Suprapubic skin (tissue), 4 donors: ENCODE results near the gene C1QTNF9. TPM values are rescaled to one million over a fixed set of nuclear protein-coding genes. Genes with fewer than 3 reads are reported as not detected.
"Not testable (repeated sequence)": the region's sequence is repeated elsewhere in the genome, so short reads cannot be mapped to it uniquely, and the experiment has no call there.

Experiments used
- DNase-seq, 2 donors: peaks; one replicate each; pipeline ENCODE4 v3.0.0-alpha.2; 2019; ENCODE audit warnings: low spot score in 2 of 2
- H3K27ac ChIP-seq: fragments of 200-600 bp; sonication (generic); one replicate; pipeline ENCODE4 v1.5.1; 2019
- H3K27me3 ChIP-seq: fragments of 200-600 bp; sonication (generic); one replicate; pipeline ENCODE4 v1.5.1; 2019
- H3K36me3 ChIP-seq: fragments of 200-600 bp; sonication (generic); one replicate; pipeline ENCODE4 v1.5.1; 2019
- H3K4me1 ChIP-seq: fragments of 200-600 bp; sonication (generic); one replicate; pipeline ENCODE4 v1.5.1; 2019
- H3K4me3 ChIP-seq: fragments of 200-600 bp; sonication (generic); one replicate; pipeline ENCODE4 v1.5.1; 2019; ENCODE audit warnings: mild to moderate bottlenecking
- H3K9me3 ChIP-seq: fragments of 200-600 bp; sonication (generic); one replicate; pipeline ENCODE4 v1.5.1; 2019
- CTCF ChIP-seq, 2 donors: fragments of 200-600 bp in 1 of 2; fragments of 450-650 bp in 1 of 2; sonication (generic) in 1 of 2; IDR thresholded peaks; one replicate each; pipeline ENCODE4 v1.5.1; 2016 to 2019; ENCODE audit warnings: antibody characterized with exemption in 2 of 2, mild to moderate bottlenecking in 1 of 2, moderate library complexity in 1 of 2
- EP300 ChIP-seq: sonication (generic); formaldehyde crosslinking; IDR thresholded peaks from one replicate; pipeline ENCODE4 v1.6.1; 2017; ENCODE audit warnings: antibody characterized with exemption
- POLR2A ChIP-seq, 2 donors: fragments of 450-650 bp; IDR thresholded peaks; one replicate each; pipeline ENCODE4 v1.6.1; 2017; ENCODE audit warnings: antibody characterized with exemption in 2 of 2, mild to moderate bottlenecking in 2 of 2, moderate library complexity in 2 of 2
- POLR2AphosphoS5 ChIP-seq, 3 donors: sonication (generic); formaldehyde crosslinking; IDR thresholded peaks; one replicate each; pipeline ENCODE4 v1.6.1; 2017; ENCODE audit warnings: antibody characterized with exemption in 3 of 3
- WGBS: methylation state at CpG from one replicate; pipeline ENCODE4 v1.1.5; 2018; 5-methylcytosine and 5-hydroxymethylcytosine counted together
- total RNA-seq, 4 donors: library from RNA; depleted of rRNA; stranded (reverse); fragments of >200 nt; gene quantifications; one replicate each; pipeline ENCODE4 v1.1.0, GENCODE V29; 2016

Gene C1QTNF9
- total RNA-seq, 4 donors from 2014 or later = 0.42 to 0.49 TPM; not detected in 2

- no peak for DNase-seq
- Histone ChIP-seq H3K4me1 (no peaks in the 10 kb centered on the region), H3K36me3 (peaks cover 9% of the 10 kb centered on the region), H3K9me3 (no peaks in the 10 kb centered on the region), H3K27ac (no peak overlapping the region), H3K27me3 (no peaks in the 10 kb centered on the region), H3K4me3 (no peak overlapping the region)
- TF ChIP-seq CTCF (IDR thresholded peaks at IDR 0.05) (no peak), POLR2AphosphoS5 (IDR thresholded peaks at IDR 0.05) (no peak)
- 88% methylated on average over 37 of the region's 37 CpGs for WGBS
These were observed 826 bp upstream of the C1QTNF9 start for GRCh38 chr13:24308488-24309020.

- DNase-seq = no peak
- Histone ChIP-seq H3K36me3 (no peaks in the 10 kb centered on the region), H3K4me1 (no peaks in the 10 kb centered on the region), H3K9me3 (no peaks in the 10 kb centered on the region), H3K27ac (no peak overlapping the region), H3K4me3 (no peak overlapping the region), H3K27me3 (no peaks in the 10 kb centered on the region)
- 34% methylated on average over 5 of the region's 5 CpGs for WGBS
- TF ChIP-seq CTCF (IDR thresholded peaks at IDR 0.05) = no peak
- TF ChIP-seq EP300 = no peak
- TF ChIP-seq POLR2A (IDR thresholded peaks at IDR 0.05) = no peak
- TF ChIP-seq POLR2AphosphoS5 (IDR thresholded peaks at IDR 0.05) = no peak
These were observed 4.1 kb downstream of the C1QTNF9 start for GRCh38 chr13:24313439-24313838.

- H3K4me1 ChIP-seq, H3K27ac ChIP-seq, H3K4me3 ChIP-seq, DNase-seq, H3K27me3 ChIP-seq, H3K36me3 ChIP-seq, H3K9me3 ChIP-seq: not testable (repeated sequence)
- 83% methylated on average over 5 of the region's 10 CpGs for WGBS
These were observed 8.5 kb downstream of the C1QTNF9 start for GRCh38 chr13:24317835-24318234.

- DNase-seq, H3K4me3 ChIP-seq, H3K9me3 ChIP-seq, H3K27ac ChIP-seq, H3K4me1 ChIP-seq, H3K27me3 ChIP-seq, H3K36me3 ChIP-seq: not testable (repeated sequence)
- WGBS = 46% methylated on average over 4 of the region's 4 CpGs
These were observed 9.5 kb downstream of the C1QTNF9 start for GRCh38 chr13:24318878-24319277.

- H3K4me1 ChIP-seq, H3K27me3 ChIP-seq, DNase-seq, H3K9me3 ChIP-seq, H3K36me3 ChIP-seq, H3K4me3 ChIP-seq, H3K27ac ChIP-seq: not testable (repeated sequence)
- WGBS = 84% methylated on average over 6 of the region's 6 CpGs
These were observed 10.3 kb downstream of the C1QTNF9 start for GRCh38 chr13:24319641-24320040.

- 94% methylated on average over 8 of the region's 8 CpGs for WGBS
- DNase-seq, H3K9me3 ChIP-seq, H3K4me3 ChIP-seq, H3K27ac ChIP-seq, H3K27me3 ChIP-seq, H3K36me3 ChIP-seq, H3K4me1 ChIP-seq: not testable (repeated sequence)
These were observed 12.0 kb downstream of the C1QTNF9 start for GRCh38 chr13:24321416-24321815.

- 56% methylated on average over 2 of the region's 2 CpGs for WGBS
- H3K9me3 ChIP-seq, H3K36me3 ChIP-seq, DNase-seq, H3K4me3 ChIP-seq, H3K27ac ChIP-seq, H3K27me3 ChIP-seq, H3K4me1 ChIP-seq: not testable (repeated sequence)
These were observed 13.1 kb downstream of the C1QTNF9 start for GRCh38 chr13:24322470-24322869.

GRCh38 chr13:24323036-24323738 is 13.8 kb downstream of the C1QTNF9 start:
- no peak for DNase-seq
- no peaks in the 10 kb centered on the region for H3K9me3 ChIP-seq
- H3K27me3 ChIP-seq = peaks cover 17% of the 10 kb centered on the region
- 80% methylated on average over 11 of the region's 28 CpGs for WGBS
- H3K27ac ChIP-seq = no peak overlapping the region
- H3K4me3 ChIP-seq = no peak overlapping the region
- H3K36me3 ChIP-seq = no peaks in the 10 kb centered on the region
- no peaks in the 10 kb centered on the region for H3K4me1 ChIP-seq
- no peak for TF ChIP-seq EP300
- no peak for TF ChIP-seq CTCF (IDR thresholded peaks at IDR 0.05)
- no peak for TF ChIP-seq POLR2A (IDR thresholded peaks at IDR 0.05)
- no peak for TF ChIP-seq POLR2AphosphoS5 (IDR thresholded peaks at IDR 0.05)
